Liver (tissue), 9 donors: ENCODE results near the gene SPO11. TPM values are rescaled to one million over a fixed set of nuclear protein-coding genes. Genes with fewer than 3 reads are reported as not detected.

ENCODE experiments used
- DNase-seq: peaks from one replicate; pipeline ENCODE4 v3.0.0-alpha.2; 2017; ENCODE audit warnings: low spot score
- H3K27ac ChIP-seq, 2 donors: one replicate each; pipeline ENCODE4 v1.7.0; 2013; ENCODE audit warnings: inconsistent platforms in 2 of 2, low read length in 2 of 2, control low read depth in 1 of 2, low read depth in 1 of 2, mild to moderate bottlenecking in 1 of 2
- H3K27me3 ChIP-seq, 4 donors: one replicate each; pipeline versions ENCODE4 v1.6.1 to v1.7.0; 2013; ENCODE audit warnings: low read length in 3 of 4, inconsistent platforms in 1 of 4, mild to moderate bottlenecking in 1 of 4, moderate library complexity in 1 of 4; ENCODE audit not compliant: control insufficient read depth in 4 of 4, insufficient read depth in 4 of 4
- H3K36me3 ChIP-seq, 4 donors: one replicate each; pipeline versions ENCODE4 v1.6.1 to v1.7.0; 2013; ENCODE audit warnings: low read length in 3 of 4, mild to moderate bottlenecking in 3 of 4, low read depth in 1 of 4, moderate library complexity in 1 of 4; ENCODE audit not compliant: control insufficient read depth in 4 of 4, insufficient read depth in 3 of 4
- H3K4me1 ChIP-seq, 4 donors: one replicate each; pipeline versions ENCODE4 v1.6.1 to v1.7.0; 2013; ENCODE audit warnings: low read length in 3 of 4, mild to moderate bottlenecking in 3 of 4, moderate library complexity in 1 of 4; ENCODE audit not compliant: control insufficient read depth in 4 of 4, insufficient read depth in 4 of 4
- H3K4me3 ChIP-seq, 3 donors: one replicate each; pipeline versions ENCODE4 v1.6.1 to v1.7.0; 2013; ENCODE audit warnings: low read length in 3 of 3, control low read depth in 1 of 3, low read depth in 1 of 3, mild to moderate bottlenecking in 1 of 3
- H3K9ac ChIP-seq, 2 donors: one replicate each; pipeline ENCODE4 v1.7.0; 2013; ENCODE audit warnings: low read length in 2 of 2, mild to moderate bottlenecking in 2 of 2, moderate library complexity in 2 of 2, control low read depth in 1 of 2, low read depth in 1 of 2
- H3K9me3 ChIP-seq, 4 donors: one replicate each; pipeline versions ENCODE4 v1.6.1 to v1.7.0; 2013; ENCODE audit warnings: low read length in 3 of 4; ENCODE audit not compliant: control insufficient read depth in 4 of 4
- EGR1 ChIP-seq, 2 donors: IDR thresholded peaks; 2 replicates each; pipeline ENCODE4 v1.6.1; 2016 to 2018; ENCODE audit warnings: antibody characterized with exemption in 2 of 2, low read depth in 2 of 2
- FOXA1 ChIP-seq: IDR thresholded peaks from 2 replicates; pipeline ENCODE4 v1.6.1; 2016; ENCODE audit warnings: antibody characterized with exemption
- FOXA2 ChIP-seq: IDR thresholded peaks from 2 replicates; pipeline ENCODE4 v1.6.1; 2016; ENCODE audit warnings: antibody characterized with exemption
- GABPA ChIP-seq, 2 donors: IDR thresholded peaks in 1 of 2; conservative IDR thresholded peaks in 1 of 2; 2 replicates each; pipeline ENCODE4 v1.6.1; 2016; ENCODE audit warnings: antibody characterized with exemption in 2 of 2, mild to moderate bottlenecking in 1 of 2, moderate library complexity in 1 of 2
- HNF4A ChIP-seq, 2 donors: conservative IDR thresholded peaks; 2 replicates each; pipeline ENCODE4 v1.6.1; 2016; ENCODE audit warnings: antibody characterized with exemption in 2 of 2, mild to moderate bottlenecking in 2 of 2
- HNF4G ChIP-seq: IDR thresholded peaks from 2 replicates; pipeline ENCODE4 v1.6.1; 2016; ENCODE audit warnings: antibody characterized with exemption
- JUND ChIP-seq, 2 donors: IDR thresholded peaks; 2 replicates each; pipeline ENCODE4 v1.6.1; 2016; ENCODE audit warnings: antibody characterized with exemption in 2 of 2
- NR2F2 ChIP-seq: IDR thresholded peaks from 2 replicates; pipeline ENCODE4 v1.6.1; 2016; ENCODE audit warnings: antibody characterized with exemption
- RAD21 ChIP-seq, 2 donors: IDR thresholded peaks; 2 replicates each; pipeline ENCODE4 v1.6.1; 2016; ENCODE audit warnings: antibody characterized with exemption in 2 of 2, mild to moderate bottlenecking in 2 of 2
- RXRA ChIP-seq, 2 donors: IDR thresholded peaks; 2 replicates each; pipeline ENCODE4 v1.6.1; 2017 to 2018; ENCODE audit warnings: antibody characterized with exemption in 2 of 2, mild to moderate bottlenecking in 1 of 2
- SP1 ChIP-seq: IDR thresholded peaks from 2 replicates; pipeline ENCODE4 v1.6.1; 2018; ENCODE audit warnings: antibody characterized with exemption, mild to moderate bottlenecking
- YY1 ChIP-seq: IDR thresholded peaks from 2 replicates; pipeline ENCODE4 v1.6.1; 2016; ENCODE audit warnings: antibody characterized with exemption, mild to moderate bottlenecking
- WGBS: extraction: QIAGEN DNeasy Blood & Tissue Kit; methylation state at CpG from one replicate; pipeline ENCODE4 v1.1.7; 2013; 5-methylcytosine and 5-hydroxymethylcytosine counted together
- polyA plus RNA-seq, 2 donors: library from polyadenylated mRNA; stranded (reverse) in 1 of 2; unstranded in 1 of 2; fragments of 200-250 nt in 1 of 2; fragments of >200 nt in 1 of 2; fragmentation: Nextera tagmentation in 1 of 2; extraction: Ambion mirVana in 1 of 2; gene quantifications; one replicate each; pipeline versions ENCODE4 v1.2.1 to v1.2.3, GENCODE V29; 2013 to 2015
- total RNA-seq, 2 donors: library from RNA; depleted of rRNA; stranded (reverse); fragments of >200 nt; gene quantifications; one replicate each; pipeline ENCODE4 v1.2.3, GENCODE V29; 2014
- TF ChIP-seq, protein P1 (sequence below): IDR thresholded peaks from 2 replicates; pipeline ENCODE4 v1.6.1; 2016; ENCODE audit warnings: antibody characterized with exemption
- TF ChIP-seq, protein P2 (sequence below): IDR thresholded peaks from 2 replicates; pipeline ENCODE4 v1.6.1; 2016; ENCODE audit warnings: antibody characterized with exemption
- TF ChIP-seq, protein P3 (sequence below): IDR thresholded peaks from 2 replicates; pipeline ENCODE4 v1.6.1; 2016; ENCODE audit warnings: antibody characterized with exemption
- TF ChIP-seq, protein P4 (sequence below): fragments of 150-350 bp; IDR thresholded peaks from 2 replicates; pipeline ENCODE4 v1.5.1; 2017; ENCODE audit warnings: improper control_type of control experiment, low read depth, low read length; ENCODE audit not compliant: missing input control
- donor health status: healthy.
- donor health status: healthy.
- donor health status: healthy.
- donor health status: healthy.
- donor health status: healthy.

SPO11 gene
- total and polyA plus RNA-seq, 4 donors: not detected

DNA sequence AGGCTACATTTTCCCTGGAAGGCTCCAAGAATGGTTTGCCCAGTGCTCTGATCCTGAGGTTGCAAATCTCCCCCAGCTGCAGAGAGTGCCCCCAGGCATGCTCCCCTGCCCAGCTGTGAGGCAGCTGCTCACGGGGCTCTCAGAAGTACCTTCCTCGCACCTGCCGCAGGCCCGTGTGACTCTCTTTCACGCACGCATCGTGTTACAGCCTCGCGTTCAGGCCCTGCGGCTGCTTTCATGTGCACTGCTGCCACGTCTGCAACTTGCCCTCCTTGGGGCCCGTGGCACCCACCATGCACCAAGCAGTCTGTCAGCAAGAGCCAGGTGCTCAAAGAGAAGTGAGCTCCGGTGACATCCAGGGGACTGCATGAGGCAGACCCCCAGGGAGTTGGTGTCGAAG, 28.6 kb upstream of the SPO11 start (continued):
- TF ChIP-seq, protein P1, sequence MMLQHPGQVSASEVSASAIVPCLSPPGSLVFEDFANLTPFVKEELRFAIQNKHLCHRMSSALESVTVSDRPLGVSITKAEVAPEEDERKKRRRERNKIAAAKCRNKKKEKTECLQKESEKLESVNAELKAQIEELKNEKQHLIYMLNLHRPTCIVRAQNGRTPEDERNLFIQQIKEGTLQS: no peak
- TF ChIP-seq SP1: no peak
- TF ChIP-seq, protein P2, sequence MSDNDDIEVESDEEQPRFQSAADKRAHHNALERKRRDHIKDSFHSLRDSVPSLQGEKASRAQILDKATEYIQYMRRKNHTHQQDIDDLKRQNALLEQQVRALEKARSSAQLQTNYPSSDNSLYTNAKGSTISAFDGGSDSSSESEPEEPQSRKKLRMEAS: no peak
- TF ChIP-seq, protein P3, sequence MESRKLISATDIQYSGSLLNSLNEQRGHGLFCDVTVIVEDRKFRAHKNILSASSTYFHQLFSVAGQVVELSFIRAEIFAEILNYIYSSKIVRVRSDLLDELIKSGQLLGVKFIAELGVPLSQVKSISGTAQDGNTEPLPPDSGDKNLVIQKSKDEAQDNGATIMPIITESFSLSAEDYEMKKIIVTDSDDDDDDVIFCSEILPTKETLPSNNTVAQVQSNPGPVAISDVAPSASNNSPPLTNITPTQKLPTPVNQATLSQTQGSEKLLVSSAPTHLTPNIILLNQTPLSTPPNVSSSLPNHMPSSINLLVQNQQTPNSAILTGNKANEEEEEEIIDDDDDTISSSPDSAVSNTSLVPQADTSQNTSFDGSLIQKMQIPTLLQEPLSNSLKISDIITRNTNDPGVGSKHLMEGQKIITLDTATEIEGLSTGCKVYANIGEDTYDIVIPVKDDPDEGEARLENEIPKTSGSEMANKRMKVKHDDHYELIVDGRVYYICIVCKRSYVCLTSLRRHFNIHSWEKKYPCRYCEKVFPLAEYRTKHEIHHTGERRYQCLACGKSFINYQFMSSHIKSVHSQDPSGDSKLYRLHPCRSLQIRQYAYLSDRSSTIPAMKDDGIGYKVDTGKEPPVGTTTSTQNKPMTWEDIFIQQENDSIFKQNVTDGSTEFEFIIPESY: no peak
- no peak for TF ChIP-seq RAD21 (IDR thresholded peaks at IDR 0.05)

DNA sequence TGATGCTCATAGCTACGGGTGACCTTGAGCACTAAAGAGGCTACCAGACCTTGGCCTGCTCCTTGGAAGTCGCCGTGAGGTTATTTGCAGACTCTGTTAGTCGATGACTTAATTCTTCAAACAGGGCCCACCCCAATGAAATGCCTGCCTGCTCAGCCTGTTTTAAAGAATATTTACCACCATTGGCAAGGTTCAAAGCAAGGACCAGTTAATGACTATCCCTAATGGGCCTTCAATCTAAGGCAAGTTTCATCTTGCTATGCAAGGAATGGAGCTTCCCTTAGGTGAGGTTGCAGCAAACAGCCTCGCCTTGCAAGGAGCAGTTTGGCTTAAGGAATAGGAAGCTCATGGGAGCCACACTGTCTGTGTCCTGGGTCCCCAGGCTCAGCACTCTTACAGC, 22.9 kb upstream of the SPO11 start:
- Histone ChIP-seq H3K27ac (no peak overlapping the region), H3K9me3 (peaks cover 0 to 2% (median 0%) of the 10 kb centered on the region in 4 donors), H3K4me3 (no peak overlapping the region), H3K9ac (no peak overlapping the region), H3K36me3 (no peaks in the 10 kb centered on the region), H3K27me3 (no peaks in the 10 kb centered on the region), H3K4me1 (no peaks in the 10 kb centered on the region)
- TF ChIP-seq RXRA (IDR thresholded peaks at IDR 0.05) (no peak), HNF4G (no peak), SP1 (no peak), NR2F2 (no peak), FOXA2 (no peak), GABPA (IDR thresholded peaks at IDR 0.05 in 1 of 2, conservative IDR thresholded peaks at IDR 0.05 in 1 of 2) (no peak), FOXA1 (no peak), HNF4A (conservative IDR thresholded peaks at IDR 0.05) (no peak), JUND (IDR thresholded peaks at IDR 0.05) (no peak), EGR1 (IDR thresholded peaks at IDR 0.05; ENCODE audit: low read depth in 2 of 2) (no peak), YY1 (no peak), RAD21 (IDR thresholded peaks at IDR 0.05) (no peak)
- TF ChIP-seq, protein P4, sequence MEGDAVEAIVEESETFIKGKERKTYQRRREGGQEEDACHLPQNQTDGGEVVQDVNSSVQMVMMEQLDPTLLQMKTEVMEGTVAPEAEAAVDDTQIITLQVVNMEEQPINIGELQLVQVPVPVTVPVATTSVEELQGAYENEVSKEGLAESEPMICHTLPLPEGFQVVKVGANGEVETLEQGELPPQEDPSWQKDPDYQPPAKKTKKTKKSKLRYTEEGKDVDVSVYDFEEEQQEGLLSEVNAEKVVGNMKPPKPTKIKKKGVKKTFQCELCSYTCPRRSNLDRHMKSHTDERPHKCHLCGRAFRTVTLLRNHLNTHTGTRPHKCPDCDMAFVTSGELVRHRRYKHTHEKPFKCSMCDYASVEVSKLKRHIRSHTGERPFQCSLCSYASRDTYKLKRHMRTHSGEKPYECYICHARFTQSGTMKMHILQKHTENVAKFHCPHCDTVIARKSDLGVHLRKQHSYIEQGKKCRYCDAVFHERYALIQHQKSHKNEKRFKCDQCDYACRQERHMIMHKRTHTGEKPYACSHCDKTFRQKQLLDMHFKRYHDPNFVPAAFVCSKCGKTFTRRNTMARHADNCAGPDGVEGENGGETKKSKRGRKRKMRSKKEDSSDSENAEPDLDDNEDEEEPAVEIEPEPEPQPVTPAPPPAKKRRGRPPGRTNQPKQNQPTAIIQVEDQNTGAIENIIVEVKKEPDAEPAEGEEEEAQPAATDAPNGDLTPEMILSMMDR: no peak
- TF ChIP-seq, protein P2: no peak
- TF ChIP-seq, protein P1: no peak
- DNase-seq: no peak
- WGBS: 77% methylated on average over 5 of the region's 5 CpGs
